ENCODE results near the gene GPR132.

DNA sequence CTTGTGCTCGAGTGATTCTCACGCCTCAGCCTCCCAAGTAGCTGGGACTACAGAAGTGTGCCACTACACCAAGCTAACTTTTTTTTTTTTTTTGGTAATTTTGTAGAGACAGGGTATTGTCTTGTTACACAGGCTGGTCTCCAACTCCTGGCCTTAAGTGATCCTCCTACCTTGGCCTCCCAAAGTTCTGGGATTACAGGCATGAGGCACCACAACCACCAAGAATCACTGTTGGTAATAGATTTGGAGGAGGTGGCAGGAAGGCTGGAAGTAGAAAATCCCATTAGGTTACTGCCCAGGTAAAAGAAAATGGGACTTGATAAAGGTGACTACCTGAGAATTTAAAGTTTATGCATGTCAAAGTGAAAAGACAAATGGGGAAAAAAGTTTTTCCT is 43.0 kb downstream of the GPR132 start:
- TF ChIP-seq, protein P1, sequence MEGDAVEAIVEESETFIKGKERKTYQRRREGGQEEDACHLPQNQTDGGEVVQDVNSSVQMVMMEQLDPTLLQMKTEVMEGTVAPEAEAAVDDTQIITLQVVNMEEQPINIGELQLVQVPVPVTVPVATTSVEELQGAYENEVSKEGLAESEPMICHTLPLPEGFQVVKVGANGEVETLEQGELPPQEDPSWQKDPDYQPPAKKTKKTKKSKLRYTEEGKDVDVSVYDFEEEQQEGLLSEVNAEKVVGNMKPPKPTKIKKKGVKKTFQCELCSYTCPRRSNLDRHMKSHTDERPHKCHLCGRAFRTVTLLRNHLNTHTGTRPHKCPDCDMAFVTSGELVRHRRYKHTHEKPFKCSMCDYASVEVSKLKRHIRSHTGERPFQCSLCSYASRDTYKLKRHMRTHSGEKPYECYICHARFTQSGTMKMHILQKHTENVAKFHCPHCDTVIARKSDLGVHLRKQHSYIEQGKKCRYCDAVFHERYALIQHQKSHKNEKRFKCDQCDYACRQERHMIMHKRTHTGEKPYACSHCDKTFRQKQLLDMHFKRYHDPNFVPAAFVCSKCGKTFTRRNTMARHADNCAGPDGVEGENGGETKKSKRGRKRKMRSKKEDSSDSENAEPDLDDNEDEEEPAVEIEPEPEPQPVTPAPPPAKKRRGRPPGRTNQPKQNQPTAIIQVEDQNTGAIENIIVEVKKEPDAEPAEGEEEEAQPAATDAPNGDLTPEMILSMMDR (IDR thresholded peaks at IDR 0.05), result no peak
- TF ChIP-seq SMC3 (IDR thresholded peaks at IDR 0.05) (no peak), RFX5 (IDR thresholded peaks at IDR 0.05) (no peak), POLR2A (IDR thresholded peaks at IDR 0.05; ENCODE audit: low read length) (no peak)

Measured in A549 (cell line).